AG04450 (cell line): Measurements from ENCODE around the gene PIK3R4. TPM values are rescaled to one million over a fixed set of nuclear protein-coding genes. Genes with fewer than 3 reads are reported as not detected.
A peak's percentile ranks its signal among the peaks of the same experiment; 100 is the strongest.

Experiments used
- CTCF ChIA-PET: fragments of 300-600, 350-600 bp; formaldehyde crosslinking; extraction: SDS; loops from one replicate; lab custom pipeline; 2022; ENCODE audit warnings: antibody characterized with exemption, inconsistent platforms; lab: Charles Lee
- POLR2A ChIA-PET: fragments of 350-600 bp; formaldehyde crosslinking; extraction: SDS; loops from one replicate; lab custom pipeline; 2021; ENCODE audit warnings: antibody characterized with exemption, inconsistent platforms; lab: Yijun Ruan, JAX
- DNase-seq: peaks from one replicate; pipeline ENCODE4 v3.0.0-alpha.2; 2011; ENCODE audit warnings: low read depth, low spot score
- H3K27ac ChIP-seq: one replicate; pipeline ENCODE4 v1.5.1; 2012; ENCODE audit warnings: low read depth, low read length, control low read depth
- H3K27me3 ChIP-seq: one replicate; pipeline ENCODE4 v1.6.0; 2012; ENCODE audit warnings: low read length; ENCODE audit not compliant: control insufficient read depth, insufficient read depth
- H3K4me3 ChIP-seq: 2 replicates; pipeline ENCODE4 v1.5.1; 2011; ENCODE audit warnings: mild to moderate bottlenecking, low read depth, low read length, control low read depth
- H3K9me3 ChIP-seq: 2 replicates; pipeline ENCODE4 v1.5.1; 2012; ENCODE audit warnings: low read length; ENCODE audit not compliant: control insufficient read depth, insufficient read depth
- CTCF ChIP-seq: IDR thresholded peaks from 2 replicates; pipeline ENCODE4 v1.5.1; 2011; ENCODE audit warnings: low read depth, low read length, control low read depth, inconsistent platforms
- polyA plus RNA-seq: library from polyadenylated mRNA; depleted of rRNA; stranded (reverse); fragments of >200 nt; gene quantifications from 2 replicates; pipeline ENCODE4 v1.2.3, GENCODE V29; 2011

PIK3R4 gene
- polyA plus RNA-seq, 1 experiment = 25.6 TPM

DNA sequence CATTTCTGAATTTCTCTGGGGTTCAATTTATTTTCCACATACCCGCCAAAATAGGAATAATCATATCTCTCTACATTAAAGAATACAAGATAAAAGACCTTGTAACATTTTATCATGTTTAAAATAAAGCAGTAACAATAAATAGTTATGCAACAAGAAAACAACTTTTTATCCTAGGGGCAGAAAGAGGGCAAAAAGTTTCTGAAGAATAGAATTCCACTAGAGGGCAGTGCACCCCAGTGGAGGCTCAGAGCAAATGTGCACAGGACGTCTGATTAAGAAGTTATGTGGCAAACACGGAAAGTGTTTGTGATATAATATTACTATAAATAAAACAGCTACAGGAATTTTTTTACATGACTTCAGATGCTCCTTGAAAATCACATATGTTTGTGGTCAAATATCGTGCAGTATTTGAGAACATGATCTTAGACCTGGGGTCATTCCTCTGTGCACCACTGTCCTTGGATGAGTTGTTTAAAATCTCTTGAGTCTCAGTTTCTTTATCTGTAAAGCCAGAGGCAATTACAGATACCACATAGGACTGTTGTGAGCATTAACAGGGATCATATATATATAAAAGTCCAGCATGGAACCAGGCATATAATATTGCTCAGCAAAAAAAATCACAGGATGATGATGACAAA, 13.2 kb upstream of the PIK3R4 start:
- CTCF ChIA-PET = interaction anchor here (0.5 to 3.3 kb wide), 40 partner anchors 9 to 1085 kb away, joined by 3 to 56 read pairs (median 4); partner anchors contain the start of gene ATP2C1
- POLR2A ChIA-PET = interaction anchor here (0.7 to 1.0 kb wide), 2 partner anchors 74 to 134 kb away, joined by 3 read pairs; partner anchors contain the start of gene ATP2C1

GRCh38 chr3:130758624-130759369, 12.2 kb upstream of the PIK3R4 start:
- peaks cover 2% of the 10 kb centered on the region for H3K27me3 ChIP-seq
- CTCF ChIA-PET = interaction anchor here (0.6 to 3.3 kb wide), 25 partner anchors 9 to 735 kb away, joined by 3 to 56 read pairs (median 4); partner anchors contain the start of gene ATP2C1
- H3K27ac ChIP-seq = no peak overlapping the region
- no peaks in the 10 kb centered on the region for H3K9me3 ChIP-seq
- POLR2A ChIA-PET = interaction anchor here (1.0 kb wide), 1 partner anchor 135 kb away, joined by 3 read pairs; the partner anchor contains the start of gene ATP2C1
- no peak overlapping the region for H3K4me3 ChIP-seq
- TF ChIP-seq CTCF = no peak
- DNase-seq = no peak

More for the DNA sequence above, 13.2 kb upstream of the PIK3R4 start:
- peak; percentile 15 for DNase-seq
- Histone ChIP-seq H3K4me3 (no peak overlapping the region), H3K27ac (no peak overlapping the region), H3K27me3 (peaks cover 2% of the 10 kb centered on the region), H3K9me3 (no peaks in the 10 kb centered on the region)
- TF ChIP-seq CTCF = peak; percentile 88

- H3K27me3 ChIP-seq = peaks cover 2% of the 10 kb centered on the region
- DNase-seq = no peak
- no peak overlapping the region for H3K4me3 ChIP-seq
- H3K9me3 ChIP-seq = no peaks in the 10 kb centered on the region
- ChIA-PET POLR2A (no interaction called here), CTCF (interaction anchor here (1.5 to 3.0 kb wide), 2 partner anchors 8 to 271 kb away, joined by 5 to 50 read pairs; no protein-coding TSS in a partner anchor)
- no peak for TF ChIP-seq CTCF
- no peak overlapping the region for H3K27ac ChIP-seq
Observed at GRCh38 chr3:130757611-130758150, 11.1 kb upstream of the PIK3R4 start.

GRCh38 chr3:130755666-130756065, 9.0 kb upstream of the PIK3R4 start:
- H3K9me3 ChIP-seq = no peaks in the 10 kb centered on the region
- CTCF ChIA-PET = no interaction called here
- POLR2A ChIA-PET = no interaction called here
- no peak overlapping the region for H3K4me3 ChIP-seq
- H3K27me3 ChIP-seq = no peaks in the 10 kb centered on the region
- TF ChIP-seq CTCF = no peak
- DNase-seq = no peak
- no peak overlapping the region for H3K27ac ChIP-seq
